Measurements from ENCODE around the gene POPDC3.

DNA sequence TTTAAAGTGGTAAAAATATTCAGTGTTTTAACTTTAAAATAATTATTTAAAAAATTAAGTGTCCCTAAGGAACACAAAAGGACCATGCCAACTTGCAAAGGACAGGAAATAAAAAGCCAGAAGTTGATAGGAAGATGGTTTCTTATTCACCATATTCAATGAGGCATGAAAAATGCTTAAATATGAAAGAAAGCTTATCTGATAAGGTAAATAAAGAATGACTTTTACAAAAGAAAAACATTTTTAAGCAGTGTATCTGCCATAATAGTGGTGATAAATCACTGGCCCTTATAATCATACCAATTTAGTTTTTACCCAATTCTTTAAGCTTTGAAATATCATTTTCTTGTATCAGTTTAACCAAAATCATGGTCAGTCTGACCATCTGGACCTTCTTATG lies 33.5 kb upstream of the POPDC3 start:
- TF ChIP-seq TAF1 (IDR thresholded peaks at IDR 0.05; ENCODE audit: borderline replicate concordance, low read depth, low read length): no peak
- TF ChIP-seq POLR2A (IDR thresholded peaks at IDR 0.05; ENCODE audit: low read depth, low read length): no peak

Data from GM12892 (cell line).